ENCODE measurements around the gene ZNF821.
"Not testable (repeated sequence)": the region's sequence is repeated elsewhere in the genome, so short reads cannot be mapped to it uniquely, and the experiment has no call there.

ZNF821 gene

GRCh38 chr16:71915350-71915749 lies 31.4 kb upstream of the ZNF821 start:
- H3K9me3 Mint-ChIP-seq, result no peaks in the 10 kb centered on the region
- CTCF ChIA-PET, result no interaction called here
- no peak for DNase-seq
- H3K27ac Mint-ChIP-seq, result no peak overlapping the region
- H3K27me3 Mint-ChIP-seq, result no peaks in the 10 kb centered on the region
- H3K4me1 Mint-ChIP-seq, result peaks cover 27% of the 10 kb centered on the region
- no peak overlapping the region for H3K4me3 Mint-ChIP-seq
- H3K36me3 Mint-ChIP-seq, result peaks cover 55% of the 10 kb centered on the region

- H3K4me3 Mint-ChIP-seq, result no peak overlapping the region
- no peak overlapping the region for H3K27ac Mint-ChIP-seq
- peaks cover 51% of the 10 kb centered on the region for H3K36me3 Mint-ChIP-seq
- no peaks in the 10 kb centered on the region for H3K9me3 Mint-ChIP-seq
- no peaks in the 10 kb centered on the region for H3K27me3 Mint-ChIP-seq
- CTCF ChIA-PET, result no interaction called here
- H3K4me1 Mint-ChIP-seq, result peaks cover 30% of the 10 kb centered on the region
- DNase-seq, result no peak
Observed at GRCh38 chr16:71914802-71915201, 30.8 kb upstream of the ZNF821 start.

GRCh38 chr16:71912534-71913275 lies 28.7 kb upstream of the ZNF821 start:
- no peak overlapping the region for H3K4me3 Mint-ChIP-seq
- CTCF ChIA-PET, result no interaction called here
- no peaks in the 10 kb centered on the region for H3K27me3 Mint-ChIP-seq
- no peaks in the 10 kb centered on the region for H3K9me3 Mint-ChIP-seq
- no peak overlapping the region for H3K27ac Mint-ChIP-seq
- H3K4me1 Mint-ChIP-seq, result peaks cover 31% of the 10 kb centered on the region
- peaks cover 46% of the 10 kb centered on the region for H3K36me3 Mint-ChIP-seq
- no peak for DNase-seq

- CTCF ChIA-PET, result interaction anchor here (1.1 kb wide), 1 partner anchor 51 kb away, joined by 3 read pairs; no protein-coding TSS in a partner anchor
- Mint-ChIP-seq H3K4me3 (no peak overlapping the region), H3K4me1 (peaks cover 34% of the 10 kb centered on the region), H3K36me3 (peaks cover 37% of the 10 kb centered on the region), H3K9me3 (no peaks in the 10 kb centered on the region), H3K27ac (no peak overlapping the region), H3K27me3 (no peaks in the 10 kb centered on the region)
- DNase-seq, result no peak
Observed at GRCh38 chr16:71911121-71911520, 27.1 kb upstream of the ZNF821 start.

- Mint-ChIP-seq H3K27ac (peak overlapping the region; percentile 4), H3K4me1 (peaks cover 57% of the 10 kb centered on the region), H3K36me3 (peaks cover 23% of the 10 kb centered on the region)
- H3K27me3 Mint-ChIP-seq, DNase-seq, H3K9me3 Mint-ChIP-seq, H3K4me3 Mint-ChIP-seq, CTCF ChIA-PET: not testable (repeated sequence)
Observed at GRCh38 chr16:71905765-71906164, 21.8 kb upstream of the ZNF821 start.

- DNase-seq, result no peak
- H3K27ac Mint-ChIP-seq, result no peak overlapping the region
- CTCF ChIA-PET, result interaction anchor here (1.9 kb wide), 1 partner anchor 58 kb away, joined by 5 read pairs; no protein-coding TSS in a partner anchor
- peaks cover 20% of the 10 kb centered on the region for H3K36me3 Mint-ChIP-seq
- H3K4me1 Mint-ChIP-seq, result peaks cover 61% of the 10 kb centered on the region
- H3K9me3 Mint-ChIP-seq, result no peaks in the 10 kb centered on the region
- H3K27me3 Mint-ChIP-seq, result no peaks in the 10 kb centered on the region
- H3K4me3 Mint-ChIP-seq, result no peak overlapping the region
Observed at GRCh38 chr16:71904239-71904638, 20.3 kb upstream of the ZNF821 start.

- no peak overlapping the region for H3K27ac Mint-ChIP-seq
- H3K4me3 Mint-ChIP-seq, result no peak overlapping the region
- peaks cover 17% of the 10 kb centered on the region for H3K36me3 Mint-ChIP-seq
- DNase-seq, result no peak
- no peaks in the 10 kb centered on the region for H3K9me3 Mint-ChIP-seq
- H3K27me3 Mint-ChIP-seq, result no peaks in the 10 kb centered on the region
- CTCF ChIA-PET, result interaction anchor here (1.9 kb wide), 1 partner anchor 58 kb away, joined by 5 read pairs; no protein-coding TSS in a partner anchor
- H3K4me1 Mint-ChIP-seq, result peaks cover 63% of the 10 kb centered on the region
Observed at GRCh38 chr16:71903608-71904007, 19.6 kb upstream of the ZNF821 start.

- no peak for DNase-seq
- H3K36me3 Mint-ChIP-seq, result peaks cover 15% of the 10 kb centered on the region
- no peak overlapping the region for H3K27ac Mint-ChIP-seq
- no peaks in the 10 kb centered on the region for H3K9me3 Mint-ChIP-seq
- no peak overlapping the region for H3K4me3 Mint-ChIP-seq
- CTCF ChIA-PET, result interaction anchor here (1.0 kb wide), 1 partner anchor 15 kb away, joined by 3 read pairs; no protein-coding TSS in a partner anchor
- no peaks in the 10 kb centered on the region for H3K27me3 Mint-ChIP-seq
- peaks cover 67% of the 10 kb centered on the region for H3K4me1 Mint-ChIP-seq
Observed at GRCh38 chr16:71902656-71903365, 18.8 kb upstream of the ZNF821 start.

- no peak for DNase-seq
- Mint-ChIP-seq H3K4me3 (no peak overlapping the region), H3K9me3 (no peaks in the 10 kb centered on the region), H3K4me1 (peaks cover 55% of the 10 kb centered on the region), H3K36me3 (peaks cover 9% of the 10 kb centered on the region), H3K27ac (no peak overlapping the region), H3K27me3 (peaks cover 2% of the 10 kb centered on the region)
- CTCF ChIA-PET, result interaction anchor here (1.2 to 1.6 kb wide), 2 partner anchors 15 to 62 kb away, joined by 3 to 5 read pairs; no protein-coding TSS in a partner anchor
Observed at GRCh38 chr16:71899171-71899570, 15.2 kb upstream of the ZNF821 start.

GRCh38 chr16:71896764-71897368 lies 12.9 kb upstream of the ZNF821 start:
- peaks cover 44% of the 10 kb centered on the region for H3K4me1 Mint-ChIP-seq
- H3K27ac Mint-ChIP-seq, result peak overlapping the region; percentile 77
- no peak for DNase-seq
- peaks cover 4% of the 10 kb centered on the region for H3K27me3 Mint-ChIP-seq
- CTCF ChIA-PET, result interaction anchor here (1.2 to 4.2 kb wide), 3 partner anchors 14 to 65 kb away, joined by 4 to 33 read pairs (median 5); partner anchors contain the start of gene ZNF821
- H3K4me3 Mint-ChIP-seq, result peak overlapping the region; percentile 99
- peaks cover 7% of the 10 kb centered on the region for H3K36me3 Mint-ChIP-seq
- H3K9me3 Mint-ChIP-seq, result no peaks in the 10 kb centered on the region

GRCh38 chr16:71895679-71896365 lies 11.8 kb upstream of the ZNF821 start:
- Mint-ChIP-seq H3K4me3 (peak overlapping the region; percentile 99), H3K27me3 (peaks cover 4% of the 10 kb centered on the region), H3K36me3 (peaks cover 7% of the 10 kb centered on the region), H3K9me3 (no peaks in the 10 kb centered on the region), H3K4me1 (peaks cover 41% of the 10 kb centered on the region), H3K27ac (peak overlapping the region; percentile 99)
- no peak for DNase-seq
- CTCF ChIA-PET, result interaction anchor here (4.2 kb wide), 1 partner anchor 13 kb away, joined by 33 read pairs; the partner anchor contains the start of gene ZNF821

GRCh38 chr16:71894921-71895678 lies 11.1 kb upstream of the ZNF821 start, which contains the start of gene IST1:
TSS of gene IST1 (plus strand) at chr16:71895531. CDS start at chr16:71915641, 20,110 bp downstream.
- CTCF ChIA-PET, result interaction anchor here (4.2 kb wide), 1 partner anchor 12 kb away, joined by 33 read pairs; the partner anchor contains the start of gene ZNF821
- peak within 1 kb of the TSS; percentile 99 for H3K4me3 Mint-ChIP-seq
- DNase-seq, result peak; percentile 99
- H3K27me3 Mint-ChIP-seq, result peaks cover 4% of the 10 kb centered on the region
- H3K4me1 Mint-ChIP-seq, result peaks cover 40% of the 10 kb centered on the region
- H3K36me3 Mint-ChIP-seq, result peaks cover 7% of the 10 kb centered on the region
- H3K9me3 Mint-ChIP-seq, result no peaks in the 10 kb centered on the region
- peak within 1 kb of the TSS; percentile 99 for H3K27ac Mint-ChIP-seq

All from activated naive CD4-positive, alpha-beta T cell treated with anti-CD3 and anti-CD28 coated beads, Interleukin-2, amount 10 ng/mL, durations not matched to agents 7 days and 5 days (primary cell).